Muscle of back (tissue), 10 donors: Measurements from ENCODE around the gene VRK2. TPM values are rescaled to one million over a fixed set of nuclear protein-coding genes. Genes with fewer than 3 reads are reported as not detected.

Experiments
- polyA plus RNA-seq, 10 donors: library from polyadenylated mRNA; unstranded; fragments of 120-200 nt; gene quantifications; one replicate each; pipeline ENCODE4 v1.2.1, GENCODE V29; 2013; ENCODE audit not compliant: insufficient read length in 10 of 10

VRK2 gene
- polyA plus RNA-seq, 10 donors: 10.4 to 16.6 (median 15.1) TPM

Other genes starting within 250 kb of the VRK2 start
- gene FANCL, start 194.5 kb downstream of the VRK2 start, polyA plus RNA-seq: 10 to 100 TPM; 18.7 to 34.3 (median 26.5) TPM